Chondrocyte (in vitro differentiated cells): Measurements from ENCODE around the gene NRBF2. TPM values are rescaled to one million over a fixed set of nuclear protein-coding genes. Genes with fewer than 3 reads are reported as not detected.
A peak's percentile ranks its signal among the peaks of the same experiment; 100 is the strongest.
"Not testable (repeated sequence)": the region's sequence is repeated elsewhere in the genome, so short reads cannot be mapped to it uniquely, and the experiment has no call there.

Experiments
- DNase-seq: peaks from one replicate; pipeline ENCODE4 v3.0.0; 2021; ENCODE audit warnings: mixed read lengths, low spot score
- H3K27ac Mint-ChIP-seq: one replicate; pipeline ENCODE4 v1.8.0; 2021; ENCODE audit warnings: mild to moderate bottlenecking, moderate library complexity, mixed read lengths; ENCODE audit not compliant: unreplicated experiment
- H3K27me3 Mint-ChIP-seq: 2 replicates; pipeline ENCODE4 v1.8.0; 2021; ENCODE audit warnings: low read depth, mixed read lengths
- H3K36me3 Mint-ChIP-seq: 2 replicates; pipeline ENCODE4 v1.8.0; 2021; ENCODE audit warnings: low read depth, mixed read lengths
- H3K4me1 Mint-ChIP-seq: 2 replicates; pipeline ENCODE4 v1.8.0; 2021; ENCODE audit warnings: low read depth, mild to moderate bottlenecking, mixed read lengths
- H3K4me3 Mint-ChIP-seq: one replicate; pipeline ENCODE4 v1.8.0; 2021; ENCODE audit warnings: mild to moderate bottlenecking, moderate library complexity, mixed read lengths; ENCODE audit not compliant: unreplicated experiment
- H3K9me3 Mint-ChIP-seq: 2 replicates; pipeline ENCODE4 v1.8.0; 2021; ENCODE audit warnings: low read depth, mixed read lengths
- total RNA-seq: library from RNA; stranded (reverse); gene quantifications from 3 replicates; pipeline ENCODE4 v1.2.1, GENCODE V29; 2021
- TF ChIP-seq, protein P1 (sequence below): fragments of 200-600 bp; sonication (generic); IDR thresholded peaks from 2 replicates; pipeline ENCODE4 v1.5.0; 2021; ENCODE audit warnings: antibody characterized with exemption, mild to moderate bottlenecking, moderate library complexity

NRBF2 gene
- total RNA-seq, 1 donor from 2014 or later, result 44.1 TPM

DNA sequence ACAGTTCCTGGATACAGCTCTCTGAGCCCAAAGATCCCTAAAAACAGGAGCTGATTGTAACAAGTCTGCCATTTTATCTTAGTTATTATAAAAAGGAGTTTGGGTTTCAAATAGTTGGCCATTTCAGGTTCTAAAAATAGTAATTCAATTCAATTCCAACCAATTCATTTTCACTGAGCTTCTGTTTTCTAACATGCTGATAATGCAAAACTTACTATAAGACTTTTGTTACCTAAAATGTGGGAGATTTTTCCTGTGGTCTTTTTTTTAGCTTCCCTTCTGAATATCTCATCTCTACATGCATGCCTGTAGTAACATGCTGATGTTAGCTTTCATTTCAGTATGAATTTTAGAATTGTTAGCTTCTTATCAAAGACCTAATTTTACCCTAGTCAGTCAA, 13.4 kb downstream of the NRBF2 start:
- TF ChIP-seq, protein P1, sequence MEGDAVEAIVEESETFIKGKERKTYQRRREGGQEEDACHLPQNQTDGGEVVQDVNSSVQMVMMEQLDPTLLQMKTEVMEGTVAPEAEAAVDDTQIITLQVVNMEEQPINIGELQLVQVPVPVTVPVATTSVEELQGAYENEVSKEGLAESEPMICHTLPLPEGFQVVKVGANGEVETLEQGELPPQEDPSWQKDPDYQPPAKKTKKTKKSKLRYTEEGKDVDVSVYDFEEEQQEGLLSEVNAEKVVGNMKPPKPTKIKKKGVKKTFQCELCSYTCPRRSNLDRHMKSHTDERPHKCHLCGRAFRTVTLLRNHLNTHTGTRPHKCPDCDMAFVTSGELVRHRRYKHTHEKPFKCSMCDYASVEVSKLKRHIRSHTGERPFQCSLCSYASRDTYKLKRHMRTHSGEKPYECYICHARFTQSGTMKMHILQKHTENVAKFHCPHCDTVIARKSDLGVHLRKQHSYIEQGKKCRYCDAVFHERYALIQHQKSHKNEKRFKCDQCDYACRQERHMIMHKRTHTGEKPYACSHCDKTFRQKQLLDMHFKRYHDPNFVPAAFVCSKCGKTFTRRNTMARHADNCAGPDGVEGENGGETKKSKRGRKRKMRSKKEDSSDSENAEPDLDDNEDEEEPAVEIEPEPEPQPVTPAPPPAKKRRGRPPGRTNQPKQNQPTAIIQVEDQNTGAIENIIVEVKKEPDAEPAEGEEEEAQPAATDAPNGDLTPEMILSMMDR, result no peak
- no peak for DNase-seq

DNA sequence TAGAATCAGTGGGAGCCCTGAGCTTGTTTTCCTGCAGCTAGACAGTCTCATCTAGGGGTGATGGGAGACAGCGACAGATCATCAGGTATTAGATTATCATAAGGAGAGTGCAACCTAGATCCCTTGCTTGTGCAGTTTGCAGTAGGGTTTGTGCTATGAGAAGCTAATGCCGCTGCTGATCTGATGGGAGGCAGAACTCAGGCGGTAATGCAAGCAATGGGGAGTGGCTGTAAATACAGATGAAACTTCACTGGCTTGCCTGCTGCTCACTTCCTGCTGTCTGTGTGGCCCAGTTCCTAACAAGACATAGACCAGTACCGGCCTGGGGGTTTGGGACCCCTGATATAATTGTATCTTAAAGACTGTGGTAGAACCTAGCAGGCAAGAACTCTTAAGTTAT, 17.6 kb downstream of the NRBF2 start:
- H3K9me3 Mint-ChIP-seq, result no peaks in the 10 kb centered on the region
- TF ChIP-seq, protein P1, result no peak
- H3K27ac Mint-ChIP-seq, result no peak overlapping the region
- peaks cover 20% of the 10 kb centered on the region for H3K36me3 Mint-ChIP-seq
- no peaks in the 10 kb centered on the region for H3K27me3 Mint-ChIP-seq
- peaks cover 17% of the 10 kb centered on the region for H3K4me1 Mint-ChIP-seq
- no peak overlapping the region for H3K4me3 Mint-ChIP-seq
- no peak for DNase-seq

More for the DNA sequence above, 13.4 kb downstream of the NRBF2 start:
- Mint-ChIP-seq H3K27me3 (no peaks in the 10 kb centered on the region), H3K27ac (no peak overlapping the region), H3K4me3 (no peak overlapping the region), H3K4me1 (peaks cover 32% of the 10 kb centered on the region), H3K9me3 (no peaks in the 10 kb centered on the region), H3K36me3 (peaks cover 2% of the 10 kb centered on the region)

DNA sequence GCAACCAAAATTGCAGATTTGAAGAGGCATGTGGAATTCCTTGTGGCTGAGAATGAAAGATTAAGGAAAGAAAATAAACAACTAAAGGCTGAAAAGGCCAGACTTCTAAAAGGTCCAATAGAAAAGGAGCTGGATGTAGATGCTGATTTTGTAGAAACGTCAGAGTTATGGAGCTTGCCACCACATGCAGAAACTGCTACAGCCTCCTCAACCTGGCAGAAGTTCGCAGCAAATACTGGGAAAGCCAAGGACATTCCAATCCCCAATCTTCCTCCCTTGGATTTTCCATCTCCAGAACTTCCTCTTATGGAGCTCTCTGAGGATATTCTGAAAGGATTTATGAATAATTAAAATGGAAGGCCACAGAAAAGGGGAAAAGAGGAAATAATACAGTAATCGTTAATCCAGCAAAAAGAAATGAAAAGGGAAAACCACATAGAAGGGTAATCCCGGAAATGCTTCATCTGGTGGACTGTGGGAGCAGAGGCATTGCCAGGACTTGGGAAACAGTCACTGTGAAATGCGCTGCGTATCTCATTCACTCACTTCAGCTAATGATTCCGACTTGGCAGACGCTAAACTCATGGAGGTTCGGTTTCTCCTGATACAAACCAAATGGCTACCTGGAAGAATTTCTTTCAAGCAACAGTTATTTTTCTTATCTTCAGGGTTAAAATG, 20.9 kb downstream of the NRBF2 start:
- not testable (repeated sequence) for H3K27ac Mint-ChIP-seq, H3K9me3 Mint-ChIP-seq, DNase-seq, H3K27me3 Mint-ChIP-seq, H3K4me3 Mint-ChIP-seq
- H3K36me3 Mint-ChIP-seq, result peaks cover 20% of the 10 kb centered on the region
- peaks cover 21% of the 10 kb centered on the region for H3K4me1 Mint-ChIP-seq

DNA sequence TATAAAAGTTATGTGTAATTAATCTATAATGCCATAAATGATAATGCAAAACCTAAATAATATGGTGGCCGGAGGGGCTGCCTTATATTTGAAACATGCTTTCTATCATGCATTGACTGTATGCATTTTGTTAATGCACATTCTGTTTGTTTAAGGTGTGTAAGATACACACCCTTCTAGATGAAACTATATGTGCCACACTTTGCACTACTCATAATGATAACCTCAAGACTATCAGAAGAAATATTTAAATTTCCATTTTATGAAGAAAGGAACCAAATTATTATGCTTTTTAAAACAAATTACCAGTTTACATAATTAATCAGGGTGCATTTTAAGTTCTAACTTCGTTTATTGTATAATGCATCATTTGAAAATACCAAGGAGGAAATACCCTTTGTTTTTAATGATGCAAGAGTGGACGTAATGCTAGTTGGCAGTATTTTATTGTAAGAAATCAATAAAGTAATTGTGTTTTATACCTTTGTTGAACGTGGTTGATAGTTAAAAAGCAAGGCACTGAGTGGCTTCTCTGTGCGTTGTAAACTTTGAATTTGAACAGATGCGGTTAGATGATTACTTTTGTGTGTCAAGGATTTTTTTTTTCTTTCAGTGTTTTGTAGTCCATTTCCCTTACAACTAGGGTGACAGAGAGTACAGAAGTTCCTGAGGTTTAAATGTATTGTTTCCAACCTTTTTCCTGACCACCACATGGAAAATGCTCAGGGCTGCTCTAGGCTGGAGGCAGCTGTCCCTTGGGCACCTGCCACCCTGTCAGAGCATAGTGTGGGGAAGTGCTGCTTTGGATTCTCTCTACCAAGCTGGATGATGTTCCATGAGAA, 21.6 kb downstream of the NRBF2 start:
- Mint-ChIP-seq H3K4me3 (no peak overlapping the region), H3K9me3 (no peaks in the 10 kb centered on the region), H3K4me1 (peaks cover 18% of the 10 kb centered on the region), H3K36me3 (peaks cover 18% of the 10 kb centered on the region), H3K27ac (no peak overlapping the region), H3K27me3 (no peaks in the 10 kb centered on the region)
- TF ChIP-seq, protein P1, result no peak
- DNase-seq, result no peak

DNA sequence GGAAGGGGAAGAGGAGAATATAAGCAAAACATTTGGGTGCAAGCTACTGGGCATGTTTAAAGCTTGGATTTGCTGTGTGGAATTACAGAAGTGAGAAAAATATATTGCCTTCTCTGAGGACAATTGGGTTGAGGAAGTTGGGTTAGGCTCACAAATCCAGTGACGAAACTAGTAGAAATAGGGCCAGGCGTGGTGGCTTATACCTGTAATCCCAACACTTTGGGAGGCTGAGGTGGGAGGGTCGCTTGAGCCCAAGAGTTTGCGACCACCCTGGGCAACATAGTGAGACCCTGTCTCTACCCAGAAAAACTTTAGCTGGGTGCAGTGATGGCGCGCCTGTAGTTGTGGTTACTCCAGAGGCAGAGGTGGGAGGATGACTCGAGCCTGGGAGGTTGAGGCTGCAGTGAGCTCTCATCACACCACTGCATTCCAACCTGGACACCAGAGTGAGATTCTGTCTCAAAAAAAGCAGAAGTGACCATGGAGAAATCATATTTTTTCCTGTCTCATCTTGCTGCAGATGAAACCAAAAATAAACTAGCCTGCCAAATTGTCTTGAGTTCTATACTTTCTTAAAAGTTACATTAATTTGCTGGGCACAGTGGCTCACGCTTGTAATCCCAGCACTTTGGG, 22.4 kb downstream of the NRBF2 start:
- Mint-ChIP-seq H3K4me1 (peaks cover 18% of the 10 kb centered on the region), H3K9me3 (no peaks in the 10 kb centered on the region), H3K27me3 (no peaks in the 10 kb centered on the region), H3K36me3 (peaks cover 18% of the 10 kb centered on the region), H3K27ac (peak overlapping the region; percentile 38), H3K4me3 (no peak overlapping the region)
- TF ChIP-seq, protein P1, result no peak
- DNase-seq, result no peak
